Measurements from ENCODE around the gene KRTAP10-3. TPM values are rescaled to one million over a fixed set of nuclear protein-coding genes. Genes with fewer than 3 reads are reported as not detected.

KRTAP10-3 gene
- total RNA-seq, 1 experiment from 2014 or later, result not detected

DNA sequence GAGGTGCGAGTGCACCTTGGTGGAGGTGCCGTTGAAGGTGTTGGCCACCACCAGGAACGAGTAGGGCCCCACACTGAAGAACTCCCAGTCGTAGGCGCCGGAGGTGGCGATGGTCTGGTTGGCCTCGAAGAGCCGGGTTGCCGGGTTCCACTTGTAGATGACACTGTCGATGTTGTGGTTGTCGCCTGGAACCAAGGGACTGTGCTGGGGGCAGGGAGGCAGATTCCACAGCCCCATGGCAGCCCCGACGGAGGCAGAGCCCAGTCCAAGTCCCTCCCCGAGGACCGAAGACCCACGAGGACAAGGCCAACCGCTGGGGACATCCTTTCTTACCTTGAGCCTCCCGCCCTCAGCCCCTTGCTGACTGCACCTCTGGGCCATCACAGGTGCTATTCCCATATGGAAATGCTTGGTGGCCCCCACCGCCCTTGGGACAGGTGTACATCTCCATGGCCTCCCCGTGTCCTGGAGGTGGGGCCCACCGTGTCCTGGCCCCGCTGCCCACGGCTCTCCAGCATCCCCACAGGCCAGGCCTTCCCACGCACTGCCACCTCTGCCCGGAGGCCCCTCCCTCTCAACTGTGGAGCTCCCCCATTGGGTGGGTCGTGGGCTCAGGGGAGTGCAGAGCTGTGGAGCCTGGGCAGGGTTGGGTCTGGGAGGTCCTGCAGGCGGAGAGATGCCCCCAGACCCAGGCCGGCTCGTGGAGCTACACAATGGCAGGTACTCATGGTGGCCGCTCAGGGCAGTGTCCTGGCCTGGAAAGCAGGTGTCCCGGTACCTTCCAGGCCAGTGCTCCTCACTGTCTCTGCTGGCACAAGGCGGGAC lies 36.5 kb downstream of the KRTAP10-3 start:
- H3K4me3 ChIP-seq (replicated peaks in 1 of 2; ENCODE audit: low read depth in 1 of 2, low read length in 2 of 2), result no peak overlapping the region
- H4K20me1 ChIP-seq (ENCODE audit: insufficient read depth), result no peaks in the 10 kb centered on the region
- no TSS peak for BruUV-seq (replicated peaks)
- H3K4me1 ChIP-seq (ENCODE audit: control insufficient read depth in 1 of 2, insufficient read depth in 2 of 2, low read length in 2 of 2), result peaks cover 0 to 8% of the 10 kb centered on the region in 2 experiments; a peak in 1 of 4 replicates
- H3K27me3 ChIP-seq (ENCODE audit: insufficient read depth, low read length), result no peaks in the 10 kb centered on the region
- peaks cover 4 to 17% of the 10 kb centered on the region in 2 experiments; a peak in 1 of 4 replicates for H3K9me3 ChIP-seq (ENCODE audit: control insufficient read depth in 1 of 2, insufficient read depth in 1 of 2, low read depth in 1 of 2, low read length in 2 of 2)
- 0 out of 2 replicates have a peak, but pooled peaks have one; percentile 19 for ATAC-seq
- no peaks in the 10 kb centered on the region for H3K9me2 ChIP-seq (ENCODE audit: insufficient read depth)
- no peak overlapping the region for H2AFZ ChIP-seq (ENCODE audit: low read depth, low read length, poor library complexity, severe bottlenecking)
- intact Hi-C loops (cut with micrococcal nuclease), result no loop called here
- DNase-seq (ENCODE audit: low read depth, low spot score), result no peak
- ChIA-PET RAD21 (ENCODE audit: low non-redundant PET in 1 of 2, low total read pairs in 2 of 2, uncharacterized antibody in 2 of 2, unreplicated experiment in 2 of 2) (no interaction called here), POLR2A (no interaction called here), CTCF (no interaction called here)
- H3K27ac ChIP-seq (ENCODE audit: low read depth, low read length), result no peak overlapping the region
- no peak overlapping the region for H3K4me2 ChIP-seq (ENCODE audit: low read length)
- H3K36me3 ChIP-seq (ENCODE audit: control insufficient read depth in 1 of 2, insufficient read depth in 2 of 2, low read length in 2 of 2), result no peaks in the 10 kb centered on the region
- peaks cover 12% of the 10 kb centered on the region; the same call in 1 of the 2 replicates for H3K79me2 ChIP-seq (ENCODE audit: insufficient read depth, low read length)
- TF ChIP-seq EZH2 (IDR thresholded peaks at IDR 0.05) (no peak), JUND (IDR thresholded peaks at IDR 0.05) (no peak), FOSL1 (IDR thresholded peaks at IDR 0.05; ENCODE audit: low read depth) (no peak), ELF1 (IDR thresholded peaks at IDR 0.05; ENCODE audit: borderline replicate concordance, low read depth) (no peak), POLR2AphosphoS5 (IDR thresholded peaks at IDR 0.05; ENCODE audit: low read depth, low read length) (no peak), EZH2phosphoT487 (IDR thresholded peaks at IDR 0.05; ENCODE audit: borderline replicate concordance) (no peak), YY1 (IDR thresholded peaks at IDR 0.05; ENCODE audit: extremely low read depth, insufficient replicate concordance, low read depth, low read length) (no peak), CEBPB (IDR thresholded peaks at IDR 0.05; ENCODE audit: low read depth) (no peak), MAX (IDR thresholded peaks at IDR 0.05) (no peak), ATF3 (IDR thresholded peaks at IDR 0.05) (no peak), EGR1 (IDR thresholded peaks at IDR 0.05; ENCODE audit: low read depth) (no peak), SP1 (IDR thresholded peaks at IDR 0.05; ENCODE audit: low read depth) (no peak), SIN3A (IDR thresholded peaks at IDR 0.05; ENCODE audit: low read depth) (no peak)
- TF ChIP-seq, protein P1, sequence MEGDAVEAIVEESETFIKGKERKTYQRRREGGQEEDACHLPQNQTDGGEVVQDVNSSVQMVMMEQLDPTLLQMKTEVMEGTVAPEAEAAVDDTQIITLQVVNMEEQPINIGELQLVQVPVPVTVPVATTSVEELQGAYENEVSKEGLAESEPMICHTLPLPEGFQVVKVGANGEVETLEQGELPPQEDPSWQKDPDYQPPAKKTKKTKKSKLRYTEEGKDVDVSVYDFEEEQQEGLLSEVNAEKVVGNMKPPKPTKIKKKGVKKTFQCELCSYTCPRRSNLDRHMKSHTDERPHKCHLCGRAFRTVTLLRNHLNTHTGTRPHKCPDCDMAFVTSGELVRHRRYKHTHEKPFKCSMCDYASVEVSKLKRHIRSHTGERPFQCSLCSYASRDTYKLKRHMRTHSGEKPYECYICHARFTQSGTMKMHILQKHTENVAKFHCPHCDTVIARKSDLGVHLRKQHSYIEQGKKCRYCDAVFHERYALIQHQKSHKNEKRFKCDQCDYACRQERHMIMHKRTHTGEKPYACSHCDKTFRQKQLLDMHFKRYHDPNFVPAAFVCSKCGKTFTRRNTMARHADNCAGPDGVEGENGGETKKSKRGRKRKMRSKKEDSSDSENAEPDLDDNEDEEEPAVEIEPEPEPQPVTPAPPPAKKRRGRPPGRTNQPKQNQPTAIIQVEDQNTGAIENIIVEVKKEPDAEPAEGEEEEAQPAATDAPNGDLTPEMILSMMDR (IDR thresholded peaks at IDR 0.05 in 2 of 3, conservative IDR thresholded peaks at IDR 0.05 in 1 of 3; ENCODE audit: borderline replicate concordance in 1 of 3, insufficient read depth in 1 of 3, low read depth in 2 of 3, low read length in 2 of 3), result no peak
- no peak overlapping the region for H3K9ac ChIP-seq (ENCODE audit: low read length)
